ENCODE measurements around the gene HS6ST3.

DNA sequence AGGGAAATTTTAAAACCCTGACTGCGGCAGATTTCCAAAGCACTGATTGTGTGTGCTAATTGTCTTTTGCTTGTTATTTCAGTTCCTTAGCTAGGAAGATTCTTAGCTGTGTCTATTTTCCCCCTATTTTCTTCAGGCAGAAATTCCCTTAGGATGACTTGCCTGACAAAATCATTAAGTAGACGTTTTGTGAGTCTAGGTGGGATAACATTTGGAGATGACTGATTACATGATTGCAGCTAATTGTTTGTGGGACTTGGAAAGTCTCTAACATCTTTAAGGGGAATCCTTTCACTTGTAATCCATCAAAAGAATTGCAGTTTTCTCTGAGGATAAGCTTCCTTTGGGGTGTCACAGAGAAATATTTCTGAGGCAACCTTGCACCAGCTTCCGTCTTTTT is 676.4 kb downstream of the HS6ST3 start:
- TF ChIP-seq EZH2 (IDR thresholded peaks at IDR 0.05) (no peak), POLR2AphosphoS5 (IDR thresholded peaks at IDR 0.05; ENCODE audit: borderline replicate concordance, low read depth, low read length) (no peak), FOXP2 (optimal IDR thresholded peaks at IDR 0.05; ENCODE audit: control extremely low read depth, extremely low read length, insufficient read depth) (no peak)
